IMR-90 (cell line): ENCODE measurements around the gene PPEF2. TPM values are rescaled to one million over a fixed set of nuclear protein-coding genes. Genes with fewer than 3 reads are reported as not detected.

ENCODE experiments used
- ATAC-seq: fragments of 200-7000 bp; cut with Tn5 transposase; 2 replicates; pipeline ENCODE4 v1.9.1; 2020; ENCODE audit warnings: low read depth, mild to moderate bottlenecking, moderate library complexity
- BruUV-seq: library from RNA; stranded (reverse); fragments of 400-500 nt; replicated peaks from 2 replicates; lab custom pipeline; 2021; lab: Mats Ljungman, UMichigan
- CTCF ChIA-PET: fragments of 300-600 bp; formaldehyde crosslinking; extraction: SDS; loops from one replicate; lab custom pipeline; 2021; ENCODE audit warnings: antibody characterized with exemption; lab: Yijun Ruan, JAX
- POLR2A ChIA-PET: fragments of 300-600 bp; sonication (Branson Sonifier 250); formaldehyde crosslinking; loops from one replicate; lab custom pipeline; 2022; ENCODE audit warnings: antibody characterized with exemption; ENCODE audit not compliant: unreplicated experiment; lab: Charles Lee
- DNase-seq: peaks from one replicate; pipeline ENCODE4 v3.0.0; 2013
- H2AFZ ChIP-seq: replicated peaks from 2 replicates; pipeline ENCODE3; 2013; ENCODE audit warnings: low read length, mild to moderate bottlenecking; ENCODE audit not compliant: poor library complexity
- H2AK5ac ChIP-seq: 2 replicates; pipeline ENCODE4 v1.6.1; 2013; ENCODE audit warnings: low read depth, low read length, inconsistent platforms
- H2AK9ac ChIP-seq: replicated peaks from 2 replicates; pipeline ENCODE3; 2013; ENCODE audit warnings: mild to moderate bottlenecking, low read depth, low read length, moderate library complexity; ENCODE audit not compliant: poor library complexity
- H2BK120ac ChIP-seq: 2 replicates; pipeline ENCODE4 v1.6.1; 2013; ENCODE audit warnings: low read depth, low read length, inconsistent platforms
- H2BK15ac ChIP-seq: 3 replicates; pipeline ENCODE4 v1.6.1; 2013; ENCODE audit warnings: low read depth, low read length, inconsistent platforms
- H2BK20ac ChIP-seq: 2 replicates; pipeline ENCODE4 v1.6.1; 2013; ENCODE audit warnings: low read depth, mild to moderate bottlenecking, inconsistent platforms, low read length, moderate library complexity
- H2BK5ac ChIP-seq: 2 replicates; pipeline ENCODE4 v1.6.1; 2013; ENCODE audit warnings: mild to moderate bottlenecking, low read depth, low read length, inconsistent platforms; ENCODE audit not compliant: poor library complexity, severe bottlenecking
- H3K14ac ChIP-seq: replicated peaks from 2 replicates; pipeline ENCODE4 v1.6.1; 2013; ENCODE audit warnings: low read depth, low read length, inconsistent platforms
- H3K18ac ChIP-seq: 2 replicates; pipeline ENCODE4 v1.6.1; 2013; ENCODE audit warnings: low read depth, low read length, control low read depth
- H3K23ac ChIP-seq: 2 replicates; pipeline ENCODE4 v1.6.1; 2013; ENCODE audit warnings: low read depth, low read length, inconsistent platforms
- H3K27ac ChIP-seq: 2 replicates; pipeline ENCODE4 v1.5.1; 2013; ENCODE audit warnings: mild to moderate bottlenecking, control low read depth, low read length; ENCODE audit not compliant: insufficient read depth
- H3K27me3 ChIP-seq: 2 replicates; pipeline ENCODE4 v1.6.1; 2013; ENCODE audit warnings: low read length; ENCODE audit not compliant: control insufficient read depth, insufficient read depth
- H3K36me3 ChIP-seq: 2 replicates; pipeline ENCODE4 v1.6.1; 2013; ENCODE audit warnings: low read length, mixed read lengths; ENCODE audit not compliant: control insufficient read depth, insufficient read depth
- H3K4ac ChIP-seq: 2 replicates; pipeline ENCODE4 v1.6.1; 2013; ENCODE audit warnings: low read depth, low read length, inconsistent platforms
- H3K4me1 ChIP-seq: 2 replicates; pipeline ENCODE4 v1.6.1; 2013; ENCODE audit warnings: low read length, mixed read lengths; ENCODE audit not compliant: control insufficient read depth, insufficient read depth
- H3K4me2 ChIP-seq: 2 replicates; pipeline ENCODE4 v1.6.1; 2013; ENCODE audit warnings: low read depth, mild to moderate bottlenecking, control low read depth, low read length, moderate library complexity
- H3K4me3 ChIP-seq: 2 replicates; pipeline ENCODE4 v1.5.1; 2013; ENCODE audit warnings: low read depth, mild to moderate bottlenecking, control low read depth, low read length, moderate library complexity; ENCODE audit not compliant: insufficient read depth
- H3K56ac ChIP-seq: 2 replicates; pipeline ENCODE4 v1.6.1; 2013; ENCODE audit warnings: low read length, inconsistent platforms; ENCODE audit not compliant: insufficient read depth; ENCODE audit errors: extremely low read depth
- H3K79me1 ChIP-seq, 2 experiments: 2 replicates each; pipeline ENCODE4 v1.6.1; 2013; ENCODE audit warnings: low read length in 2 of 2, inconsistent platforms in 1 of 2, low read depth in 1 of 2
- H3K9ac ChIP-seq: 2 replicates; pipeline ENCODE4 v1.6.1; 2013; ENCODE audit warnings: low read depth, low read length, control low read depth
- H3K9me1 ChIP-seq: 2 replicates; pipeline ENCODE4 v1.6.1; 2013; ENCODE audit warnings: low read length, inconsistent platforms; ENCODE audit not compliant: insufficient read depth
- H3K9me3 ChIP-seq: 2 replicates; pipeline ENCODE4 v1.6.1; 2013; ENCODE audit warnings: low read length; ENCODE audit not compliant: control insufficient read depth, insufficient read depth
- H4K20me1 ChIP-seq: 2 replicates; pipeline ENCODE4 v1.6.1; 2013; ENCODE audit warnings: low read length, inconsistent platforms; ENCODE audit not compliant: insufficient read depth
- H4K5ac ChIP-seq: 2 replicates; pipeline ENCODE4 v1.6.1; 2013; ENCODE audit warnings: mild to moderate bottlenecking, low read depth, low read length, control low read depth
- H4K8ac ChIP-seq, 2 experiments: 2 replicates each; pipeline ENCODE4 v1.6.1; 2013; ENCODE audit warnings: low read depth in 2 of 2, low read length in 2 of 2, control low read depth in 1 of 2, inconsistent platforms in 1 of 2
- H4K91ac ChIP-seq: 2 replicates; pipeline ENCODE4 v1.6.1; 2013; ENCODE audit warnings: low read depth, low read length, inconsistent platforms; ENCODE audit not compliant: insufficient read depth
- BHLHE40 ChIP-seq: fragments of 150-350 bp; IDR thresholded peaks from 2 replicates; pipeline ENCODE4 v1.6.1; 2016; ENCODE audit warnings: mild to moderate bottlenecking, low read depth, low read length
- CEBPB ChIP-seq: IDR thresholded peaks from 2 replicates; pipeline ENCODE4 v1.6.1; 2012; ENCODE audit warnings: low read depth, low read length, improper control_type of control experiment
- CHD1 ChIP-seq: IDR thresholded peaks from 2 replicates; pipeline ENCODE4 v1.6.1; 2012; ENCODE audit warnings: low read depth, low read length, improper control_type of control experiment
- FOS ChIP-seq: fragments of 150-350 bp; IDR thresholded peaks from 2 replicates; pipeline ENCODE4 v1.6.1; 2016; ENCODE audit warnings: low read depth, low read length
- MAFK ChIP-seq: IDR thresholded peaks from 2 replicates; pipeline ENCODE4 v1.6.1; 2012; ENCODE audit warnings: low read depth, low read length, improper control_type of control experiment
- MAZ ChIP-seq: IDR thresholded peaks from 2 replicates; pipeline ENCODE4 v1.6.1; 2012; ENCODE audit warnings: low read depth, mild to moderate bottlenecking, low read length, improper control_type of control experiment, moderate library complexity, borderline replicate concordance
- MXI1 ChIP-seq: IDR thresholded peaks from 2 replicates; pipeline ENCODE4 v1.6.1; 2012; ENCODE audit warnings: low read depth, mild to moderate bottlenecking, low read length, moderate library complexity, borderline replicate concordance
- NFE2L2 ChIP-seq: fragments of 150-350 bp; IDR thresholded peaks from 2 replicates; pipeline ENCODE4 v1.6.1; 2016; ENCODE audit warnings: low read depth, mild to moderate bottlenecking, low read length
- POLR2A ChIP-seq: IDR thresholded peaks from 2 replicates; pipeline ENCODE4 v1.6.1; 2012; ENCODE audit warnings: mild to moderate bottlenecking, low read depth, low read length
- RAD21 ChIP-seq: IDR thresholded peaks from 2 replicates; pipeline ENCODE4 v1.6.1; 2012; ENCODE audit warnings: low read length, improper control_type of control experiment
- RCOR1 ChIP-seq: IDR thresholded peaks from 2 replicates; pipeline ENCODE4 v1.6.1; 2012; ENCODE audit warnings: mild to moderate bottlenecking, low read length, improper control_type of control experiment; ENCODE audit not compliant: insufficient replicate concordance
- RFX5 ChIP-seq: IDR thresholded peaks from 2 replicates; pipeline ENCODE4 v1.8.0; 2012; ENCODE audit warnings: low read depth, mild to moderate bottlenecking, low read length, moderate library complexity
- SMC3 ChIP-seq: fragments of 150-350 bp; IDR thresholded peaks from 2 replicates; pipeline ENCODE4 v1.6.1; 2016; ENCODE audit warnings: low read depth, mild to moderate bottlenecking, antibody characterized with exemption, low read length, moderate library complexity
- WGBS, 2 experiments: methylation state at CpG; one replicate each; pipeline versions ENCODE4 v1.1.5 to v1.1.7; 2013; ENCODE audit warnings: missing lambda C conversion rate in 2 of 2; ENCODE audit not compliant: insufficient read length in 1 of 2; ENCODE audit errors: extremely low coverage in 2 of 2; 5-methylcytosine and 5-hydroxymethylcytosine counted together
- dilution Hi-C: fragments of 300-500 bp; cut with HindIII; formaldehyde crosslinking; loops from one replicate; pipeline ENCODE4 v1.14.3; 2018; ENCODE audit warnings: low sequenced_read_pairs; ENCODE audit not compliant: unreplicated experiment
- in situ Hi-C: fragments of 300-500 bp; cut with MboI; formaldehyde crosslinking; loops from 3 replicates; pipeline ENCODE4 v1.14.3; 2019; ENCODE audit warnings: low sequenced_read_pairs, inconsistent platforms, mixed read lengths
- intact Hi-C: fragments of 100-400 bp; cut with micrococcal nuclease; formaldehyde crosslinking; loops from 2 replicates; pipeline ENCODE4 v1.10.0; 2022
- polyA plus RNA-seq, 3 experiments: library from polyadenylated mRNA; depleted of rRNA; stranded (reverse); fragments of >200 nt; gene quantifications; 2 replicates each; pipeline ENCODE4 v1.2.3, GENCODE V29; 2012; ENCODE audit warnings: low replicate concordance in 1 of 3
- total RNA-seq: library from RNA; depleted of rRNA; stranded (reverse); fragments of >200 nt; gene quantifications from 2 replicates; pipeline ENCODE4 v1.2.3, GENCODE V29; 2012
- TF ChIP-seq, protein P1 (sequence below): fragments of 150-350 bp; IDR thresholded peaks from 2 replicates; pipeline ENCODE4 v1.6.1; 2017; ENCODE audit warnings: mild to moderate bottlenecking, antibody characterized with exemption, low read length, low read depth
- TF ChIP-seq, protein P2 (sequence below): conservative IDR thresholded peaks from 2 replicates; pipeline ENCODE4 v1.5.1; 2012; ENCODE audit warnings: mild to moderate bottlenecking, low read depth, low read length, improper control_type of control experiment
- TF ChIP-seq, protein P3 (sequence below): fragments of 150-350 bp; IDR thresholded peaks from 2 replicates; pipeline ENCODE4 v1.6.1; 2016; ENCODE audit warnings: low read depth, mild to moderate bottlenecking, low read length, moderate library complexity, borderline replicate concordance

PPEF2 gene
- total and polyA plus RNA-seq, 2 of the 4 experiments (the other 2 are of a cell fraction): not detected

DNA sequence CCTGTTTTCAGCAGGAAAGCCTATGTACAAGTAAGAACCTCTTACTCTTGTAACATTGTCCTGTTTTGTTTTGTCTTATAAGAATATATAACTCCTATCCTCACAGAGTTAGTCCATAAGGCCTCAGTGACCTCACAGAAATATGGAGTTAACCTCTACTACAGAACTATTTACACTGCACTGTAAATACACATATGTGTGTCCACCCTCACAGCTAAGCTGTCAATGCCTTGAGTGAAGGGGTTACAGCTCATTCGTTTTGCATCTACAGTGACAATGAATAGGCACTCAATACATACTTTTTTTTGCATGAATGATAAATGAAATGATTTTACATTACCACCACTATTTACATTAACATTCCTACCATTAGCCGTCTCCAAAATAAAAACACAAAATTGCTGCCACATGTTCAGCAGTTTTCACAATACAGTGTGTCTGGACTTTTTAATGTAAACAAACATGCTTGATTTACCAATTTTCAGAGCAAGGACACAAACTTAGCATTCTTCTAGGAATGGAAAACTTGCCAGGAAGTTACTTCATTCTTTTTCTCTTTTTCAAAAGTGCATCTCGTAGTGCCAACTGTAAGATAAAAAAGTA, 48.1 kb upstream of the PPEF2 start:
- ATAC-seq (peak; percentile 73), DNase-seq (peak; percentile 41)
- H3K9me1 ChIP-seq: no peaks in the 10 kb centered on the region
- H4K20me1 ChIP-seq: peaks cover 3% of the 10 kb centered on the region; the same call in 1 of the 2 replicates
- H3K27ac ChIP-seq: no peak overlapping the region
- H3K4me2 ChIP-seq: no peak overlapping the region
- no TSS peak for BruUV-seq
- dilution Hi-C loops: no loop called here
- no peak overlapping the region for H4K91ac ChIP-seq
- H3K18ac ChIP-seq: no peak overlapping the region
- no peaks in the 10 kb centered on the region; the same call in 1 of the 2 replicates for H3K4me1 ChIP-seq
- no peak overlapping the region for H3K9ac ChIP-seq
- H4K5ac ChIP-seq: no peak overlapping the region
- no peak overlapping the region for H2AK9ac ChIP-seq
- no peak overlapping the region for H3K56ac ChIP-seq
- no peaks in the 10 kb centered on the region for H3K9me3 ChIP-seq
- H3K4me3 ChIP-seq: no peak overlapping the region
- peaks cover 27% of the 10 kb centered on the region for H3K36me3 ChIP-seq
- ChIA-PET CTCF (interaction anchor here (0.6 kb wide), 1 partner anchor 175 kb away, joined by 3 read pairs; no protein-coding TSS in a partner anchor), POLR2A (no interaction called here)
- no peak overlapping the region for H2BK120ac ChIP-seq
- TF ChIP-seq NFE2L2: no peak
- no peak for TF ChIP-seq MXI1
- TF ChIP-seq CHD1: no peak
- TF ChIP-seq RAD21: no peak
- no peak for TF ChIP-seq BHLHE40
- no peak for TF ChIP-seq SMC3
- no peak for TF ChIP-seq POLR2A
- TF ChIP-seq MAZ: no peak
- TF ChIP-seq, protein P1, sequence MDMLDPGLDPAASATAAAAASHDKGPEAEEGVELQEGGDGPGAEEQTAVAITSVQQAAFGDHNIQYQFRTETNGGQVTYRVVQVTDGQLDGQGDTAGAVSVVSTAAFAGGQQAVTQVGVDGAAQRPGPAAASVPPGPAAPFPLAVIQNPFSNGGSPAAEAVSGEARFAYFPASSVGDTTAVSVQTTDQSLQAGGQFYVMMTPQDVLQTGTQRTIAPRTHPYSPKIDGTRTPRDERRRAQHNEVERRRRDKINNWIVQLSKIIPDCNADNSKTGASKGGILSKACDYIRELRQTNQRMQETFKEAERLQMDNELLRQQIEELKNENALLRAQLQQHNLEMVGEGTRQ: no peak
- TF ChIP-seq RFX5: no peak
- TF ChIP-seq FOS: no peak
- TF ChIP-seq, protein P2, sequence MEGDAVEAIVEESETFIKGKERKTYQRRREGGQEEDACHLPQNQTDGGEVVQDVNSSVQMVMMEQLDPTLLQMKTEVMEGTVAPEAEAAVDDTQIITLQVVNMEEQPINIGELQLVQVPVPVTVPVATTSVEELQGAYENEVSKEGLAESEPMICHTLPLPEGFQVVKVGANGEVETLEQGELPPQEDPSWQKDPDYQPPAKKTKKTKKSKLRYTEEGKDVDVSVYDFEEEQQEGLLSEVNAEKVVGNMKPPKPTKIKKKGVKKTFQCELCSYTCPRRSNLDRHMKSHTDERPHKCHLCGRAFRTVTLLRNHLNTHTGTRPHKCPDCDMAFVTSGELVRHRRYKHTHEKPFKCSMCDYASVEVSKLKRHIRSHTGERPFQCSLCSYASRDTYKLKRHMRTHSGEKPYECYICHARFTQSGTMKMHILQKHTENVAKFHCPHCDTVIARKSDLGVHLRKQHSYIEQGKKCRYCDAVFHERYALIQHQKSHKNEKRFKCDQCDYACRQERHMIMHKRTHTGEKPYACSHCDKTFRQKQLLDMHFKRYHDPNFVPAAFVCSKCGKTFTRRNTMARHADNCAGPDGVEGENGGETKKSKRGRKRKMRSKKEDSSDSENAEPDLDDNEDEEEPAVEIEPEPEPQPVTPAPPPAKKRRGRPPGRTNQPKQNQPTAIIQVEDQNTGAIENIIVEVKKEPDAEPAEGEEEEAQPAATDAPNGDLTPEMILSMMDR: no peak
- no peak for TF ChIP-seq MAFK
- TF ChIP-seq CEBPB: no peak
- TF ChIP-seq, protein P3, sequence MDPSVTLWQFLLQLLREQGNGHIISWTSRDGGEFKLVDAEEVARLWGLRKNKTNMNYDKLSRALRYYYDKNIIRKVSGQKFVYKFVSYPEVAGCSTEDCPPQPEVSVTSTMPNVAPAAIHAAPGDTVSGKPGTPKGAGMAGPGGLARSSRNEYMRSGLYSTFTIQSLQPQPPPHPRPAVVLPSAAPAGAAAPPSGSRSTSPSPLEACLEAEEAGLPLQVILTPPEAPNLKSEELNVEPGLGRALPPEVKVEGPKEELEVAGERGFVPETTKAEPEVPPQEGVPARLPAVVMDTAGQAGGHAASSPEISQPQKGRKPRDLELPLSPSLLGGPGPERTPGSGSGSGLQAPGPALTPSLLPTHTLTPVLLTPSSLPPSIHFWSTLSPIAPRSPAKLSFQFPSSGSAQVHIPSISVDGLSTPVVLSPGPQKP: no peak
- no peak for TF ChIP-seq RCOR1
- peak overlapping the region; percentile 70 for H2BK5ac ChIP-seq
- no peak overlapping the region for H4K8ac ChIP-seq
- intact Hi-C loops: loop anchor here (5.0 kb wide), 1 partner anchor 33 kb away; no protein-coding TSS in a partner anchor
- no peak overlapping the region for H3K14ac ChIP-seq
- no peak overlapping the region for H2BK15ac ChIP-seq
- WGBS, 2 experiments: no CpG with 5 or more reads among the region's 3 CpGs
- H3K23ac ChIP-seq: no peak overlapping the region
- no peak overlapping the region for H3K4ac ChIP-seq
- H2BK20ac ChIP-seq: no peak overlapping the region
- no peak overlapping the region for H2AK5ac ChIP-seq
- H3K27me3 ChIP-seq: no peaks in the 10 kb centered on the region
- no peaks in the 10 kb centered on the region; a peak in 2 of 4 replicates for H3K79me1 ChIP-seq
- no peak overlapping the region for H2AFZ ChIP-seq
- in situ Hi-C loops: loop anchor here (25.0 kb wide), 1 partner anchor 163 kb away; no protein-coding TSS in a partner anchor
